KMS-11 (cell line): ENCODE measurements around the gene CTDP1.

ENCODE experiments used
- H2AFZ ChIP-seq: fragments of 200-600 bp; sonication (generic); 2 replicates; pipeline ENCODE4 v1.6.1; 2016; ENCODE audit warnings: antibody characterized with exemption, mixed run types, low read depth
- H3K27ac ChIP-seq: fragments of 200-600 bp; sonication (generic); 2 replicates; pipeline ENCODE4 v1.6.1; 2016; ENCODE audit warnings: mild to moderate bottlenecking, mixed run types
- H3K27me3 ChIP-seq: fragments of 200-600 bp; sonication (generic); 2 replicates; pipeline ENCODE4 v1.6.1; 2017; ENCODE audit warnings: mild to moderate bottlenecking, low read depth, mixed run types, moderate library complexity; ENCODE audit not compliant: insufficient read depth
- H3K36me3 ChIP-seq: fragments of 200-600 bp; sonication (generic); 2 replicates; pipeline ENCODE4 v1.6.1; 2017; ENCODE audit warnings: mild to moderate bottlenecking, mixed run types; ENCODE audit not compliant: insufficient read depth
- H3K4me1 ChIP-seq: fragments of 200-600 bp; sonication (generic); 2 replicates; pipeline ENCODE4 v1.6.1; 2016; ENCODE audit warnings: mild to moderate bottlenecking, low read depth, mixed run types; ENCODE audit not compliant: poor library complexity, severe bottlenecking
- H3K4me2 ChIP-seq: fragments of 200-600 bp; sonication (generic); 2 replicates; pipeline ENCODE4 v1.7.0; 2016; ENCODE audit warnings: mild to moderate bottlenecking, mixed run types
- H3K4me3 ChIP-seq: fragments of 200-600 bp; sonication (generic); IDR thresholded peaks from 2 replicates; pipeline ENCODE4 v1.6.1; 2017; ENCODE audit warnings: low read depth, low read length, mixed read lengths; ENCODE audit not compliant: insufficient read depth
- H3K79me2 ChIP-seq: fragments of 200-600 bp; sonication (generic); 2 replicates; pipeline ENCODE4 v1.6.1; 2016; ENCODE audit warnings: low read depth, mixed run types; ENCODE audit not compliant: insufficient read depth
- H3K9ac ChIP-seq: fragments of 200-600 bp; sonication (generic); 2 replicates; pipeline ENCODE4 v1.6.1; 2016; ENCODE audit warnings: mild to moderate bottlenecking, mixed run types
- H4K20me1 ChIP-seq: fragments of 200-600 bp; sonication (generic); 2 replicates; pipeline ENCODE4 v1.6.1; 2016; ENCODE audit warnings: mild to moderate bottlenecking, mixed run types; ENCODE audit not compliant: insufficient read depth
- CTCF ChIP-seq: fragments of 200-600 bp; sonication (generic); conservative IDR thresholded peaks from 2 replicates; pipeline ENCODE4 v1.6.1; 2017; ENCODE audit warnings: low read depth, mild to moderate bottlenecking, antibody characterized with exemption, low read length, moderate library complexity, mixed read lengths

Gene CTDP1

DNA sequence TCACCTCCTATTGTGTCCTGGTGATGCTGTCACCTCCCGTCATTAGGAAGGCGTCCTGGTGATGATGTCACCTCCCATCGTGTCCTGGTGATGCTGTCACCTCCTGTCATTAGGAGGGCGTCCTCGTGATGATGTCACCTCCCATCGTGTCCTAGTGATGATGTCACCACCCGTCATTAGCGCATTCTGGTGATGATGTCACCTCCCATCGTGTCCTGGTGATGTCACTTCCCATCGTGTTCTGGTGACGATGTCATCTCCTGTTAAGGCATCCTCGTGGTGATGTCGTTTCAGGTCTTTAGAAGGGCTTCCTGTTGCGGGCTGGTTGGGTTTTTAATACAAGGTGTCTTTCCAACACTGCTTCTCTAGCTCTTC lies 40.7 kb downstream of the CTDP1 start:
- Histone ChIP-seq H3K36me3 (peaks cover 13% of the 10 kb centered on the region; the same call in 1 of the 2 replicates), H4K20me1 (no peaks in the 10 kb centered on the region), H3K4me2 (no peak overlapping the region), H3K4me1 (no peaks in the 10 kb centered on the region), H3K4me3 (no peak overlapping the region), H3K9ac (no peak overlapping the region), H3K27ac (no peak overlapping the region), H3K27me3 (no peaks in the 10 kb centered on the region), H2AFZ (no peak overlapping the region), H3K79me2 (no peaks in the 10 kb centered on the region)
- TF ChIP-seq CTCF = no peak

DNA sequence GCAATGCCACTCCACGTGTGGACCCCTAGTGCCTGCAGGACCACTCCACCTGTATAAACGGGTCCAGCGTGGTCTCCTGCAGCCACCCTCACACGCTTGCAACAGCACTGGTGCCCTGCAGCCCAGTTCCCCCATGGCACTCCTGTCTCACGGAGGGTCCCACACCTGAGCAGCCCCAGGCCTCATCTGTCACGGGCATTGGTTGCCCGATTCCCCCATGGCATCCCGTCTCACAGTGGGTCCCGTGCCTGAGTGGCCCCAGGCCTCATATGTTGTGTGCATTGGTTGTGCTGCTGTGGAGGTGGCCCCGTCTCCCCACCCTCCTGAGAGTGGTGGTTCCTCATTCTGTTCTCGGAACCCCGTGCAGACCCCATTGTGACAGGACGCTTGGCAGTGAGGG lies 43.4 kb downstream of the CTDP1 start:
- no peaks in the 10 kb centered on the region for H3K27me3 ChIP-seq
- H3K79me2 ChIP-seq = no peaks in the 10 kb centered on the region; the same call in 1 of the 2 replicates
- no peaks in the 10 kb centered on the region for H3K4me1 ChIP-seq
- no peak overlapping the region for H3K4me2 ChIP-seq
- no peak overlapping the region for H2AFZ ChIP-seq
- H3K9ac ChIP-seq = no peak overlapping the region
- no peak overlapping the region for H3K27ac ChIP-seq
- TF ChIP-seq CTCF = no peak
- peaks cover 9% of the 10 kb centered on the region; the same call in 1 of the 2 replicates for H3K36me3 ChIP-seq
- H3K4me3 ChIP-seq = no peak overlapping the region
- H4K20me1 ChIP-seq = no peaks in the 10 kb centered on the region

GRCh38 chr18:79723628-79724027 lies 44.0 kb downstream of the CTDP1 start:
- Histone ChIP-seq H4K20me1 (no peaks in the 10 kb centered on the region), H2AFZ (no peak overlapping the region), H3K4me3 (no peak overlapping the region), H3K27me3 (no peaks in the 10 kb centered on the region), H3K79me2 (no peaks in the 10 kb centered on the region; the same call in 1 of the 2 replicates), H3K27ac (no peak overlapping the region), H3K9ac (no peak overlapping the region), H3K4me2 (no peak overlapping the region), H3K36me3 (peaks cover 7% of the 10 kb centered on the region; the same call in 1 of the 2 replicates), H3K4me1 (no peaks in the 10 kb centered on the region)
- TF ChIP-seq CTCF = no peak

DNA sequence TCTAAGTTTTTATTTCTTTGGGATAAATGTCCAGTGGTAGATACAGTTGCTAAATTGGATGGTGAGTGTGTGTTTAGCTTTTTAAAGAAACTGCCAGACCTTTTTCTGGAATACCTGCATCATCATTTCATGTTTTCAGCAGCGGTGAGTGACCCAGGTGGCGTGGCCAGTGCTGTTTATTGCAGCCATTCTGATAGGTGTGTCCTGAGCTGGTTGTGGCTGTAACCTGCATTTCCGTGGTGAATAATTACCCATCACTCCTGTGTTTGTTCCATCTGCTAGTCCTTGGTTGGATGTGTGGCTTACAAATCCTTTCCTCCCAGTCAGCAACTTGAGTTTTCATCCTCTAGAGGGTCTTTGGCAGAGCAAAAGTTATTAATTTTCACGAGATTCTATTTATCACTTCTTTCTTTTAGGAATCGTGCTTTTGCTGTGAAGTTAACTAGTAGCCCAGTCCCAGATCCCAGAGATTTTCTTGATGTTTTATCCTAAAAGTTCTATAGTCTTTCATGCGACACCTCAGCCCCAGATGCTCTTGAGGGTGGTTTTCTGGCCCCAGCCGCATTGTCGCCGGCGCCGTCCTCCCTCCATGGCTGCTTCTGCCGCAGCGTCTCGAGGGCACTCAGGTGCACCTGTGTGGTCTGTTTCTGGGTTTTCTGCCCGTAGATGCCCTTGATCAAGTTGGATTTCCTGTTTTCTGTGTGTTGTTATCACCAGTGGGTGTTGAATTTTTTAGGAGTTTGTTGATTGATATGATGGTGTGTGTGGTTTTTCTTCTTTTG lies 44.9 kb downstream of the CTDP1 start:
- Histone ChIP-seq H4K20me1 (no peaks in the 10 kb centered on the region), H3K9ac (no peak overlapping the region), H3K27me3 (no peaks in the 10 kb centered on the region), H3K4me3 (no peak overlapping the region), H3K4me2 (no peak overlapping the region), H3K79me2 (no peaks in the 10 kb centered on the region; the same call in 1 of the 2 replicates), H3K36me3 (peaks cover 16% of the 10 kb centered on the region; the same call in 1 of the 2 replicates), H3K27ac (no peak overlapping the region), H2AFZ (no peak overlapping the region), H3K4me1 (no peaks in the 10 kb centered on the region)
- TF ChIP-seq CTCF = no peak
